GM12878 (cell line): ENCODE measurements around the gene FAM227A. TPM values are rescaled to one million over a fixed set of nuclear protein-coding genes. Genes with fewer than 3 reads are reported as not detected.

Experiments used
- BCL3 ChIP-seq: IDR thresholded peaks from 2 replicates; pipeline ENCODE4 v1.6.1; 2011; ENCODE audit warnings: borderline replicate concordance, low read depth, mild to moderate bottlenecking, moderate library complexity, low read length; ENCODE audit not compliant: insufficient read depth, poor library complexity, severe bottlenecking
- BRCA1 ChIP-seq: IDR thresholded peaks from 2 replicates; pipeline ENCODE4 v1.6.1; 2011; ENCODE audit warnings: low read depth, low read length, improper control_type of control experiment
- CREM ChIP-seq: IDR thresholded peaks from 2 replicates; pipeline ENCODE4 v1.6.1; 2014; ENCODE audit warnings: antibody characterized with exemption, low read depth
- E2F8 ChIP-seq: fragments of 450-650 bp; IDR thresholded peaks from 2 replicates; pipeline ENCODE4 v1.6.1; 2018; ENCODE audit warnings: mild to moderate bottlenecking, low read depth, moderate library complexity; ENCODE audit not compliant: partially characterized antibody
- FOXM1 ChIP-seq: IDR thresholded peaks from 2 replicates; pipeline ENCODE4 v1.6.1; 2012; ENCODE audit warnings: low read depth, mild to moderate bottlenecking, inconsistent platforms, low read length, moderate library complexity
- NRF1 ChIP-seq: conservative IDR thresholded peaks from 2 replicates; pipeline ENCODE4 v1.6.1; 2011; ENCODE audit warnings: mild to moderate bottlenecking, low read depth, low read length, improper control_type of control experiment
- PML ChIP-seq: IDR thresholded peaks from 2 replicates; pipeline ENCODE4 v1.6.1; 2012; ENCODE audit warnings: low read length, inconsistent platforms
- POLR2AphosphoS5 ChIP-seq: IDR thresholded peaks from 2 replicates; pipeline ENCODE4 v1.6.1; 2011; ENCODE audit warnings: mild to moderate bottlenecking, low read length, inconsistent platforms
- POU2F2 ChIP-seq: IDR thresholded peaks from 3 replicates; pipeline ENCODE4 v1.6.1; 2011; ENCODE audit warnings: low read depth, mild to moderate bottlenecking, low read length, borderline replicate concordance
- RBBP5 ChIP-seq: fragments of 200-600 bp; sonication (generic); conservative IDR thresholded peaks from 2 replicates; pipeline ENCODE4 v1.6.1; 2016
- RFX5 ChIP-seq: IDR thresholded peaks from 2 replicates; pipeline ENCODE4 v1.6.1; 2011; ENCODE audit warnings: low read depth, low read length, improper control_type of control experiment
- SMAD5 ChIP-seq: IDR thresholded peaks from 2 replicates; pipeline ENCODE4 v1.6.1; 2016; ENCODE audit warnings: antibody characterized with exemption, low read depth
- SREBF1 ChIP-seq: IDR thresholded peaks from 2 replicates; pipeline ENCODE4 v1.6.1; 2012; ENCODE audit warnings: mild to moderate bottlenecking, low read length
- SRF ChIP-seq, 2 experiments: IDR thresholded peaks; 2 replicates each; pipeline ENCODE4 v1.6.1; 2011; ENCODE audit warnings: low read depth in 2 of 2, low read length in 2 of 2, mild to moderate bottlenecking in 1 of 2, moderate library complexity in 1 of 2
- STAT1 ChIP-seq: fragments of 450-650 bp; conservative IDR thresholded peaks from 2 replicates; pipeline ENCODE4 v1.6.1; 2014; ENCODE audit warnings: antibody characterized with exemption, mild to moderate bottlenecking
- TAF1 ChIP-seq: IDR thresholded peaks from 2 replicates; pipeline ENCODE4 v1.6.1; 2011; ENCODE audit warnings: mild to moderate bottlenecking, low read depth, low read length, borderline replicate concordance
- polyA plus RNA-seq, 11 experiments: library from polyadenylated mRNA; depleted of rRNA in 4 of 11; unstranded in 6 of 11; stranded (reverse) in 5 of 11; fragments of >200 nt; fragmentation: Nextera tagmentation in 4 of 11; fragmentation: Illumina TruSeq in 1 of 11; extraction: Ambion mirVana in 4 of 11; extraction: Trizol in 1 of 11; gene quantifications; 1 replicate in 1 of 11; 2 replicates in 10 of 11; pipeline versions ENCODE4 v1.2.1 to v1.2.3, GENCODE V29; 2011 to 2016; ENCODE audit warnings: inconsistent platforms in 2 of 11, missing spikeins in 2 of 11, low read depth in 1 of 11
- total RNA-seq, 4 experiments: library from RNA; depleted of rRNA in 3 of 4; stranded (reverse); fragments of >200 nt in 3 of 4; fragmentation: Illumina TruSeq in 1 of 4; extraction: Trizol in 1 of 4; gene quantifications; 2 replicates each; pipeline versions ENCODE4 v1.2.1 to v1.2.3, GENCODE V29; 2013 to 2021
- TF ChIP-seq, protein P1 (sequence below): fragments of 150-350 bp; IDR thresholded peaks from 2 replicates; pipeline ENCODE4 v1.6.1; 2014; ENCODE audit warnings: mild to moderate bottlenecking, low read depth, low read length
- TF ChIP-seq, protein P2 (sequence below): fragments of 150-350 bp; IDR thresholded peaks from 2 replicates; pipeline ENCODE4 v1.6.1; 2016; ENCODE audit warnings: low read depth, low read length
- TF ChIP-seq, protein P3 (sequence below): IDR thresholded peaks from 2 replicates; pipeline ENCODE4 v1.6.1; 2011; ENCODE audit warnings: low read depth, low read length, improper control_type of control experiment, borderline replicate concordance

The FAM227A gene
- total and polyA plus RNA-seq, 10 of the 15 experiments (the other 5 are each of a cell fraction or from before 2014, with no cell fraction given) = 0.02 to 0.59 (median 0.25) TPM

DNA sequence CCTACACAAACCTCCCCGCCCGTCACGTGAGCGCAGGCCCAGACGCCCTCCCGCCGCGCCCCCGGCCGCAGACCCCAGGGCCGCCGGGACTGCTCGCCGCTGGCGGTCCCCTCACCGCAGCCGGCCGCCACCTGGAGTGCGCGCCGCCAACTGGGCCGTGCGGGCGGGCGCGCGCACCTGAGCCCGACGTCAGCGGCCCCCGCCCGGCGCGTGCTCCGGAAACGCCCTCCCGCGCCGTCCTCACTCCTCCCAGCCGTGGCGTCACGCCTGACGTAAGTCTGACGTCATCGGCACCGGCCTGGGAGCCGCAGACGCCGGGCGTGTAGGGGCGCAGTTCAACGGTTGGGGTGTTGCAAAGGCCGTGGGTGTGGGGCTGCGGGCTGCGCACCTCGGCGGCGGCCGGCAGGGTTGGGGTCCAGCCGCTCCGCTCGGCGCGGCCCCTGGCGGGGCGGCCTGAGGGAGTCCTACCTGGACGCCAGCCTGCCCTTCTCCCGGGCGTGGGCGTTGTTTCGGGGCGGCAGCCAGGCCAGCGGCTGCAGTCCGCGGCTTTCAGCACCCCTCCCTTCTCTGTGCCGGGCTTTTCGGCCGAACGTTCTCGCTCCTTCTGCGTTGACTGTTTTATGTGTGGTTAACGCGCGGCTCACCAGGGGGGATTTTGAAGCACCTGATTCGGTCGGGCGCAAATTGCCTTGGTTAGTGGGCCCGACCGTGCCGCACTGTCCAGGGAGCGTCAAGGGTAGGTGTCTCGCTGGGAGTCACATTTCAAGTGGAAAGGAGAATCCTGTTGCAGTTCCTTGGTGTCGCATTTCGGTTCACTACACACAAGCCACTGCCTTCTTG, 44.8 kb upstream of the FAM227A start, which contains the start of gene JOSD1 (continued):
- TF ChIP-seq, protein P1, sequence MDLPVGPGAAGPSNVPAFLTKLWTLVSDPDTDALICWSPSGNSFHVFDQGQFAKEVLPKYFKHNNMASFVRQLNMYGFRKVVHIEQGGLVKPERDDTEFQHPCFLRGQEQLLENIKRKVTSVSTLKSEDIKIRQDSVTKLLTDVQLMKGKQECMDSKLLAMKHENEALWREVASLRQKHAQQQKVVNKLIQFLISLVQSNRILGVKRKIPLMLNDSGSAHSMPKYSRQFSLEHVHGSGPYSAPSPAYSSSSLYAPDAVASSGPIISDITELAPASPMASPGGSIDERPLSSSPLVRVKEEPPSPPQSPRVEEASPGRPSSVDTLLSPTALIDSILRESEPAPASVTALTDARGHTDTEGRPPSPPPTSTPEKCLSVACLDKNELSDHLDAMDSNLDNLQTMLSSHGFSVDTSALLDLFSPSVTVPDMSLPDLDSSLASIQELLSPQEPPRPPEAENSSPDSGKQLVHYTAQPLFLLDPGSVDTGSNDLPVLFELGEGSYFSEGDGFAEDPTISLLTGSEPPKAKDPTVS = peak; percentile 94
- TF ChIP-seq, protein P2, sequence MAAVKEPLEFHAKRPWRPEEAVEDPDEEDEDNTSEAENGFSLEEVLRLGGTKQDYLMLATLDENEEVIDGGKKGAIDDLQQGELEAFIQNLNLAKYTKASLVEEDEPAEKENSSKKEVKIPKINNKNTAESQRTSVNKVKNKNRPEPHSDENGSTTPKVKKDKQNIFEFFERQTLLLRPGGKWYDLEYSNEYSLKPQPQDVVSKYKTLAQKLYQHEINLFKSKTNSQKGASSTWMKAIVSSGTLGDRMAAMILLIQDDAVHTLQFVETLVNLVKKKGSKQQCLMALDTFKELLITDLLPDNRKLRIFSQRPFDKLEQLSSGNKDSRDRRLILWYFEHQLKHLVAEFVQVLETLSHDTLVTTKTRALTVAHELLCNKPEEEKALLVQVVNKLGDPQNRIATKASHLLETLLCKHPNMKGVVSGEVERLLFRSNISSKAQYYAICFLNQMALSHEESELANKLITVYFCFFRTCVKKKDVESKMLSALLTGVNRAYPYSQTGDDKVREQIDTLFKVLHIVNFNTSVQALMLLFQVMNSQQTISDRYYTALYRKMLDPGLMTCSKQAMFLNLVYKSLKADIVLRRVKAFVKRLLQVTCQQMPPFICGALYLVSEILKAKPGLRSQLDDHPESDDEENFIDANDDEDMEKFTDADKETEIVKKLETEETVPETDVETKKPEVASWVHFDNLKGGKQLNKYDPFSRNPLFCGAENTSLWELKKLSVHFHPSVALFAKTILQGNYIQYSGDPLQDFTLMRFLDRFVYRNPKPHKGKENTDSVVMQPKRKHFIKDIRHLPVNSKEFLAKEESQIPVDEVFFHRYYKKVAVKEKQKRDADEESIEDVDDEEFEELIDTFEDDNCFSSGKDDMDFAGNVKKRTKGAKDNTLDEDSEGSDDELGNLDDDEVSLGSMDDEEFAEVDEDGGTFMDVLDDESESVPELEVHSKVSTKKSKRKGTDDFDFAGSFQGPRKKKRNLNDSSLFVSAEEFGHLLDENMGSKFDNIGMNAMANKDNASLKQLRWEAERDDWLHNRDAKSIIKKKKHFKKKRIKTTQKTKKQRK = no peak
- TF ChIP-seq RBBP5 (no peak), RFX5 (peak; percentile 61; the same call in 1 of the 2 replicates), STAT1 (peak; percentile 70; the same call in 1 of the 2 replicates), TAF1 (peak; percentile 45; the same call in 1 of the 2 replicates), BCL3 (peak; percentile 13), E2F8 (no peak), SREBF1 (no peak; the same call in 1 of the 2 replicates), SMAD5 (peak; percentile 45; the same call in 1 of the 2 replicates), CREM (peak; percentile 99), SRF (IDR thresholded peaks at IDR 0.05; ENCODE audit: low read depth in 2 of 2, low read length in 2 of 2) (no peak), POU2F2 (peak; percentile 60; the same call in 2 of the 3 replicates), PML (peak; percentile 84; the same call in 1 of the 2 replicates), NRF1 (no peak; the same call in 1 of the 2 replicates), FOXM1 (no peak), BRCA1 (peak; percentile 45; the same call in 1 of the 2 replicates), POLR2AphosphoS5 (peak; percentile 73; the same call in 1 of the 2 replicates)
- TF ChIP-seq, protein P3, sequence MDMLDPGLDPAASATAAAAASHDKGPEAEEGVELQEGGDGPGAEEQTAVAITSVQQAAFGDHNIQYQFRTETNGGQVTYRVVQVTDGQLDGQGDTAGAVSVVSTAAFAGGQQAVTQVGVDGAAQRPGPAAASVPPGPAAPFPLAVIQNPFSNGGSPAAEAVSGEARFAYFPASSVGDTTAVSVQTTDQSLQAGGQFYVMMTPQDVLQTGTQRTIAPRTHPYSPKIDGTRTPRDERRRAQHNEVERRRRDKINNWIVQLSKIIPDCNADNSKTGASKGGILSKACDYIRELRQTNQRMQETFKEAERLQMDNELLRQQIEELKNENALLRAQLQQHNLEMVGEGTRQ = no peak; the same call in 1 of the 2 replicates
